Prostate gland (tissue), 2 donors: ENCODE measurements around the gene MFAP4.
"Not testable (repeated sequence)": the region's sequence is repeated elsewhere in the genome, so short reads cannot be mapped to it uniquely, and the experiment has no call there.

ENCODE experiments used
- POLR2A ChIP-seq: fragments of 450-650 bp; IDR thresholded peaks from one replicate; pipeline ENCODE4 v1.6.1; 2016; ENCODE audit warnings: antibody characterized with exemption, mild to moderate bottlenecking
- POLR2AphosphoS5 ChIP-seq: sonication (generic); formaldehyde crosslinking; IDR thresholded peaks from one replicate; pipeline ENCODE4 v1.6.1; 2017; ENCODE audit warnings: antibody characterized with exemption
- TF ChIP-seq, protein P1 (sequence below), 4 experiments: fragments of 200-600 bp in 2 of 4; fragments of 450-650 bp in 2 of 4; sonication (generic) in 2 of 4; IDR thresholded peaks; 1 replicate in 3 of 4; 2 replicates in 1 of 4; pipeline ENCODE4 v1.5.1; 2016 to 2019; ENCODE audit warnings: antibody characterized with exemption in 4 of 4, mild to moderate bottlenecking in 2 of 4, moderate library complexity in 2 of 4

DNA sequence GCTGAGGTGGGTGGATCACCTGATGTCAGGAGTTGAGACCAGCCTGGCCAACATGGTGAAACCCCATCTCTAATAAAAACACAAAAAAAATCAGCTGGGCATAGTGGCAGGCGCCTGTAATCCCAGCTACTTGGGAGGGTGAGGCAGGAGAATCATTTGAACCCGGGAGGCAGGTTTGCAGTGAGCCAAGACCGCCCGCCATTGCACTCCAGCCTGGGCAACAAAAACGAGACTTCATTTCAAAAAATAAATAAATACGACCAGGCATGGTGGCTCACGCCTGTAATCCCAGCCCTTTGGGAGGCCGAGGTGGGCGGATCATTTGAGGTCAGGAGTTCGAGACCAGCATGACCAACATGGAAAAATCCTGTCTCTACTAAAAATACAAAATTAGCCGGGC lies 33.6 kb downstream of the MFAP4 start:
- TF ChIP-seq, protein P1, sequence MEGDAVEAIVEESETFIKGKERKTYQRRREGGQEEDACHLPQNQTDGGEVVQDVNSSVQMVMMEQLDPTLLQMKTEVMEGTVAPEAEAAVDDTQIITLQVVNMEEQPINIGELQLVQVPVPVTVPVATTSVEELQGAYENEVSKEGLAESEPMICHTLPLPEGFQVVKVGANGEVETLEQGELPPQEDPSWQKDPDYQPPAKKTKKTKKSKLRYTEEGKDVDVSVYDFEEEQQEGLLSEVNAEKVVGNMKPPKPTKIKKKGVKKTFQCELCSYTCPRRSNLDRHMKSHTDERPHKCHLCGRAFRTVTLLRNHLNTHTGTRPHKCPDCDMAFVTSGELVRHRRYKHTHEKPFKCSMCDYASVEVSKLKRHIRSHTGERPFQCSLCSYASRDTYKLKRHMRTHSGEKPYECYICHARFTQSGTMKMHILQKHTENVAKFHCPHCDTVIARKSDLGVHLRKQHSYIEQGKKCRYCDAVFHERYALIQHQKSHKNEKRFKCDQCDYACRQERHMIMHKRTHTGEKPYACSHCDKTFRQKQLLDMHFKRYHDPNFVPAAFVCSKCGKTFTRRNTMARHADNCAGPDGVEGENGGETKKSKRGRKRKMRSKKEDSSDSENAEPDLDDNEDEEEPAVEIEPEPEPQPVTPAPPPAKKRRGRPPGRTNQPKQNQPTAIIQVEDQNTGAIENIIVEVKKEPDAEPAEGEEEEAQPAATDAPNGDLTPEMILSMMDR (IDR thresholded peaks at IDR 0.05): not testable (repeated sequence)
- not testable (repeated sequence) for TF ChIP-seq POLR2AphosphoS5, POLR2A
